HepG2 (cell line): Measurements from ENCODE around the gene RSL1D1. TPM values are rescaled to one million over a fixed set of nuclear protein-coding genes. Genes with fewer than 3 reads are reported as not detected.

Experiments
- ATF7-NPFF ChIP-seq: sonication (generic); formaldehyde crosslinking; IDR thresholded peaks from 2 replicates; pipeline ENCODE4 v1.8.1; 2023; ENCODE audit warnings: mild to moderate bottlenecking, low read depth, missing genetic modification reagents, moderate library complexity
- CEBPB ChIP-seq: IDR thresholded peaks from 2 replicates; pipeline ENCODE4 v1.6.1; 2011; ENCODE audit warnings: low read depth, low read length, improper control_type of control experiment, borderline replicate concordance
- CHD2 ChIP-seq: IDR thresholded peaks from 2 replicates; pipeline ENCODE4 v1.6.1; 2011; ENCODE audit warnings: low read depth, low read length, improper control_type of control experiment
- MED13 ChIP-seq: sonication (generic); formaldehyde crosslinking; IDR thresholded peaks from 2 replicates; pipeline ENCODE4 v1.5.0; 2020; ENCODE audit warnings: missing genetic modification reagents
- NCOA1 ChIP-seq: sonication (generic); formaldehyde crosslinking; IDR thresholded peaks from 2 replicates; pipeline ENCODE4 v1.9.0; 2021; ENCODE audit warnings: missing genetic modification reagents
- NR2F1 ChIP-seq, 2 experiments: fragments of 450-650 bp in 1 of 2; formaldehyde crosslinking in 1 of 2; IDR thresholded peaks; 2 replicates each; pipeline versions ENCODE4 v1.5.0 to v1.6.1; 2016 to 2020; ENCODE audit warnings: mild to moderate bottlenecking in 1 of 2, missing compliant biosample characterization in 1 of 2, missing genetic modification reagents in 1 of 2, moderate library complexity in 1 of 2
- PITX1 ChIP-seq: sonication (generic); formaldehyde crosslinking; IDR thresholded peaks from 2 replicates; pipeline ENCODE4 v1.5.1; 2020; ENCODE audit warnings: mild to moderate bottlenecking, missing genetic modification reagents
- POGZ ChIP-seq: sonication (generic); formaldehyde crosslinking; IDR thresholded peaks from 2 replicates; pipeline ENCODE4 v1.4.0; 2020; ENCODE audit warnings: mild to moderate bottlenecking, missing genetic modification reagents
- PRDM10 ChIP-seq: sonication (generic); formaldehyde crosslinking; IDR thresholded peaks from 2 replicates; pipeline ENCODE4 v1.4.0; 2020; ENCODE audit warnings: low read depth, missing genetic modification reagents
- RARG ChIP-seq: sonication (generic); formaldehyde crosslinking; IDR thresholded peaks from 2 replicates; pipeline ENCODE4 v1.4.0; 2020; ENCODE audit warnings: low read depth, mild to moderate bottlenecking, missing genetic modification reagents
- RCOR2 ChIP-seq: IDR thresholded peaks from 2 replicates; pipeline ENCODE4 v1.6.1; 2016; ENCODE audit warnings: missing biosample characterization, missing genetic modification reagents
- THAP9 ChIP-seq: sonication (generic); formaldehyde crosslinking; IDR thresholded peaks from 2 replicates; pipeline ENCODE4; 2020; ENCODE audit warnings: missing genetic modification reagents, mild to moderate bottlenecking, borderline replicate concordance
- TMF1 ChIP-seq: sonication (generic); formaldehyde crosslinking; IDR thresholded peaks from 2 replicates; pipeline ENCODE4 v1.8.1; 2022; ENCODE audit warnings: low read depth, missing genetic modification reagents
- ZNF331 ChIP-seq: sonication (generic); formaldehyde crosslinking; IDR thresholded peaks from 2 replicates; pipeline ENCODE4 v1.4.0; 2020; ENCODE audit warnings: missing genetic modification reagents
- ZNF569 ChIP-seq: sonication (generic); formaldehyde crosslinking; IDR thresholded peaks from 2 replicates; pipeline ENCODE4 v1.5.0; 2020; ENCODE audit warnings: mild to moderate bottlenecking, missing genetic modification reagents, moderate library complexity, borderline replicate concordance
- ZNF580 ChIP-seq: IDR thresholded peaks from 2 replicates; pipeline ENCODE4 v1.6.1; 2016; ENCODE audit warnings: low read depth, borderline replicate concordance
- ZNF616 ChIP-seq: sonication (generic); formaldehyde crosslinking; IDR thresholded peaks from 2 replicates; pipeline ENCODE4 v1.5.0; 2020; ENCODE audit warnings: low read depth, mild to moderate bottlenecking, missing genetic modification reagents
- ZNF878 ChIP-seq: sonication (generic); formaldehyde crosslinking; IDR thresholded peaks from 2 replicates; pipeline ENCODE4 v1.8.1; 2023; ENCODE audit warnings: mild to moderate bottlenecking, missing genetic modification reagents, moderate library complexity
- ZSCAN20 ChIP-seq: sonication (generic); formaldehyde crosslinking; IDR thresholded peaks from 2 replicates; pipeline ENCODE4 v1.4.0; 2020; ENCODE audit warnings: missing genetic modification reagents, mild to moderate bottlenecking, borderline replicate concordance
- ZZZ3 ChIP-seq: sonication (generic); formaldehyde crosslinking; IDR thresholded peaks from 2 replicates; pipeline ENCODE4 v1.4.0; 2020; ENCODE audit warnings: missing genetic modification reagents, mild to moderate bottlenecking, borderline replicate concordance
- polyA plus RNA-seq, 8 experiments: library from polyadenylated mRNA; depleted of rRNA in 3 of 8; stranded (reverse) in 7 of 8; unstranded in 1 of 8; fragments of >200 nt; fragmentation: Illumina TruSeq in 4 of 8; extraction: Trizol in 4 of 8; gene quantifications; 2 replicates each; pipeline versions ENCODE4 v1.2.1 to v1.2.3, GENCODE V29; 2011 to 2016; ENCODE audit warnings: low read depth in 4 of 8, missing spikeins in 1 of 8, mixed read lengths in 1 of 8; ENCODE audit not compliant: insufficient read depth in 1 of 8
- total RNA-seq, 5 experiments: library from RNA; depleted of rRNA; stranded (reverse); fragments of >200 nt; fragmentation: Illumina TruSeq; extraction: Trizol; gene quantifications; 2 replicates each; pipeline ENCODE4 v1.2.3, GENCODE V29; 2016; ENCODE audit warnings: low read depth in 1 of 5

The RSL1D1 gene
- total and polyA plus RNA-seq, 2 of the 13 experiments (the other 11 are each of a cell fraction or from before 2014, with no cell fraction given): 187 to 343 TPM

- TF ChIP-seq MED13: peak; percentile 84; the same call in 1 of the 2 replicates
- TF ChIP-seq THAP9: peak; percentile 87; the same call in 1 of the 2 replicates
- peak; percentile 97 for TF ChIP-seq ZZZ3 (CRISPR knock-in tag)
- peak; percentile 95 for TF ChIP-seq ATF7-NPFF
- TF ChIP-seq ZNF331 (CRISPR knock-in tag): peak; percentile 58
- TF ChIP-seq RARG: 0 out of 2 replicates have a peak, but pooled peaks have one; percentile 70
- TF ChIP-seq PITX1 (CRISPR knock-in tag): peak; percentile 86
- peak; percentile 53; the same call in 1 of the 2 replicates for TF ChIP-seq NCOA1 (CRISPR knock-in tag)
- peak in 1 of 2 experiments; percentile 38; a peak in 1 of 4 replicates for TF ChIP-seq NR2F1 (CRISPR knock-in tag; IDR thresholded peaks at IDR 0.05)
- TF ChIP-seq TMF1 (CRISPR knock-in tag): peak; percentile 97; the same call in 1 of the 2 replicates
- TF ChIP-seq CEBPB: peak; percentile 53; the same call in 1 of the 2 replicates
- peak; percentile 97 for TF ChIP-seq ZSCAN20 (CRISPR knock-in tag)
- TF ChIP-seq POGZ (CRISPR knock-in tag): peak; percentile 97
- TF ChIP-seq ZNF580: peak; percentile 96; the same call in 1 of the 2 replicates
- no peak for TF ChIP-seq ZNF569 (CRISPR knock-in tag)
- peak; percentile 64; the same call in 1 of the 2 replicates for TF ChIP-seq ZNF878 (CRISPR knock-in tag)
- TF ChIP-seq CHD2: no peak; the same call in 1 of the 2 replicates
- peak; percentile 87 for TF ChIP-seq ZNF616
- peak; percentile 46; the same call in 1 of the 2 replicates for TF ChIP-seq RCOR2 (CRISPR knock-in tag)
- TF ChIP-seq PRDM10: peak; percentile 82
Measured at GRCh38 chr16:11797166-11797956, 54.0 kb downstream of the RSL1D1 start, which contains the start of gene ZC3H7A (continued).
